ENCODE data around the gene IFT52.
A peak's percentile ranks its signal among the peaks of the same experiment; 100 is the strongest.

The IFT52 gene, protein sequence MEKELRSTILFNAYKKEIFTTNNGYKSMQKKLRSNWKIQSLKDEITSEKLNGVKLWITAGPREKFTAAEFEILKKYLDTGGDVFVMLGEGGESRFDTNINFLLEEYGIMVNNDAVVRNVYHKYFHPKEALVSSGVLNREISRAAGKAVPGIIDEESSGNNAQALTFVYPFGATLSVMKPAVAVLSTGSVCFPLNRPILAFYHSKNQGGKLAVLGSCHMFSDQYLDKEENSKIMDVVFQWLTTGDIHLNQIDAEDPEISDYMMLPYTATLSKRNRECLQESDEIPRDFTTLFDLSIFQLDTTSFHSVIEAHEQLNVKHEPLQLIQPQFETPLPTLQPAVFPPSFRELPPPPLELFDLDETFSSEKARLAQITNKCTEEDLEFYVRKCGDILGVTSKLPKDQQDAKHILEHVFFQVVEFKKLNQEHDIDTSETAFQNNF

DNA sequence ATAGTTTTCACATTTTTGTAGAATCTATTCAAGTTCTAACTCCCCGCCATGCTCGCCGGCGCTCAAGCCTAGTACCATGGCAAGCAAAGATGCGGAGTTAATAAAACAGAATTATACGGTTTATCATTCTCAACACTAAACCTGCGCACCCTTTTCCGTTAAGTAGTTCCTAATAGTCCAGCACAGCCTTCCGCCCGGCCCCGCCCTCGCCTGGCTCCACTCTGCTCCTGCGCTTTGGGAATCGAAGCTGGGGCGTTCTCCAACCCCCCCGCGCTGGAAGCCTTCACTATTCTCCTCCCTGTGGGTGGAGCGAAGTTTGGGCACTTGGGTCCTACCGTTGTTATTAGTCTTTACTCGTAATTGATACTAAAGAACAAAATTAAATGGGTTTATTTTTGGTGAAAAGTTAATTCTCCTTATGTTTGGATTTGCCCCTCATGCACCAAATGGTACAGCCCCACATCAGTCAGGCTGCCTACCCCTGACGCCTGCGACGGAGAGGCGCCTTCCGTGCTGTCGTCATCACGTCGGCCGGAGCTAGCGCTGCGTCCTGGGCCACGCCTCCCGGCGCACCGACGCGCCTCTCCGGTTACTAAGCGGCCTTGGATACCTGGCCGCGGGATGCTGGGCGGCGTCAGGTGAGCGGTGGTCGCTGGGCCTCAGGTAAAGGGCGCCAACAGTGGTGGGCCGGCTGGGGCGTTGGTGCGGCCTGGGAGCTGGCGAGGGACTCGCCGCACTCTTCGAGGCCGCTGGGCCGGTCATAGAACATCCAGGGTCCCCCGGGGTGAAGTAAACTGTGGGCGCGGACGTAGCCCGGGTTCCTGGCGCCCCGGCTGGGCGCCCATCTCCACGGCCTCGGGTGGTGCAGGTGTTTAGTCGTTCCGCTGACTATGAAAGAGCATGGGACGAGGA, at the start of gene IFT52:
Gene IFT52, plus strand, starts transcription at position 546 of the 912 bp plus-strand sequence. CDS start 3,762 bp downstream, outside the sequence.
- DNase-seq (ENCODE audit: low read depth in 2 of 2), result peak; percentile 78

DNA sequence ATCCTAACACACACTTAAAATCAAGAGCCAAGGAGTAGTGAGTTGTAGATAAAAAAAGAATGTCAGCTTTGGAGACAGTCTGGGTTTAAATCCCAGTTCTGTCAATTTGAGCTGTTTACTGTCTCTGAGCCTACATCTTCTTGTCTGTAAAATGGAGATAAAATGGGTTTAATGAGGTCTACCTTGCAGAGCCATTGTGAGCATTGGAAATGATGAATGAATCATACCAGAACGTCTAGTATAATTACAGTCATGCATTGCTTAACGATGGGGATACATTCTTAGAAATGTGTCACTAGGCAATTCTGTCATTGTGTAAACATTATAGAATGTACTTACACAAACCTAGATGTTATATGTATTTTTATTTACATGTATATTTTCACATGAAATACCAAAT, 49.5 kb upstream of the IFT52 start:
- DNase-seq (ENCODE audit: low read depth in 2 of 2), result no peak

DNA sequence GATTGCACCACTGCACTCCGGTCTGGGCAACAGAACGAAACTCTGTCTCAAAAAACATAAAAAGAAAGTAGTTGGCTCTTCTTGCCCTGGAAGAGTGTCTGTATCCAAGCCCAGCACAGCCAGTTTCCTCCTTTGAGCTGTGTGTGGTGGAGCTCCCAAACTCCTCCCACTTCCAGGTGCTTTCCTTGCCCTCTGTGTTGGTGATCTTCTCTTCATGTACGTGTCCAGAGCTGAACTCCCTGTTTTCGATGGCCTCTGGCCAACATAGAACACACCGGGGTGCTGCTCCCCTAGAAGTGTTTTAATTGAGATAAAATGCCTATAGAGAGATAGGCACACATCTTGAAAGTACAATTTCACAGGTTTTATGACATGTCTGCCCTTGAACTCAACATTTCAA, 48.6 kb upstream of the IFT52 start:
- DNase-seq (ENCODE audit: low read depth in 2 of 2), result no peak

DNA sequence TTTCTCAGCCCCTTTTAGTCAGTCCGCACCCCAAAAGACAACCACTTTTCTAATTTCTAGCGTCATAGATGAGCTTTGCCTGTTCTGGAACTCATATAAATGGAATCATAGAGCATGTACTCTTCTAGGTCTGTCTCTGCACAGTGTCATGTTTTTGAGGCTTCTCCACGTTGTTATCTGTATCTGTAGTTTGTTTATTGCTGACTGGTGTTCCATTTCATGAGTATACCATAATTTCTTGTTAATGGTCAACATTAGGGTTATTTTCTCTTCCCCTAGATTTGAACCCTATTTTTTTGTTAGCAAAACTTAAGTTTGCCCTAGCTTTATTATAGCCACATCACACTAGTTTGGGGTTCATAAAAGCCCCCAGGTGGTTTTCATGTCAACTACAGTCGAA, 48.1 kb upstream of the IFT52 start:
- no peak for DNase-seq (ENCODE audit: low read depth in 2 of 2)

DNA sequence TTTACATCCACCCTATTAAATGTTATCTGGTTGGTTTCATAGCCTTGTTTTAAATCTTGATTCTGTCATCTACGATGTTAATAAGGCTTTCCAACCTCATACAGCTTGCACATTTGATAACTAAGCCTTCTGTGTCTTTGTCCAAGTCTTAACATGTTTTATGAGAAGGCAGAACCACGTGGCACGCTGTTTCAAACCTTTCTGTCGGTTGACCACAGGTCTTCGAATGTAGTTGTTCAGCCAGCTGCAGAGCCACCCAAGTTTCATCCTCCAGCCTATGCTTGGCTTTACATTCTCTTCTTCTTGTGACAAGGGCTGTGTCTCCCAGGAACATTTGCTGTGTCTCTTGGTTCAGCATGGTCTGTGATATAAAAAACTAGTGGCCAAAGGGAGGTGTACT, 47.6 kb upstream of the IFT52 start:
- DNase-seq (ENCODE audit: low read depth in 2 of 2), result no peak

DNA sequence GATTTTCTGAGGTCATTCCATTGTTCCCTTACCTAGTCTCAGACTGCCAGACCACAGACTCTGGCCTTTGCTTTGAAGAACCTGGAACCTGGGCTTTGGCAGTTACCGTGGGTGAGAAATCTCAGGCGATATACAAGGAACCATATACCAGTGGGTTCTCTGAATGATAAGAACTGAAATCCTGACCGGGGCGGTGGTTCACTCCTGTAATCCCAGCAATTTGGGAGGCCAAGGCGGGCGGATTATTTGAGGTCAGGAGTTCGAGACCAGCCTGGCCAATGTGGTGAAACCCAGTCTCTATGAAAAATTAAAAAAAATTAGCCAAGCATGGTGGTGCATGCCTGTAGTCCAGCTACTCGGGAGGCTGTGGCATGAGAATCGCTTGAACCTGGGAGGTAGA, 46.2 kb upstream of the IFT52 start:
- DNase-seq (ENCODE audit: low read depth in 2 of 2), result no peak

DNA sequence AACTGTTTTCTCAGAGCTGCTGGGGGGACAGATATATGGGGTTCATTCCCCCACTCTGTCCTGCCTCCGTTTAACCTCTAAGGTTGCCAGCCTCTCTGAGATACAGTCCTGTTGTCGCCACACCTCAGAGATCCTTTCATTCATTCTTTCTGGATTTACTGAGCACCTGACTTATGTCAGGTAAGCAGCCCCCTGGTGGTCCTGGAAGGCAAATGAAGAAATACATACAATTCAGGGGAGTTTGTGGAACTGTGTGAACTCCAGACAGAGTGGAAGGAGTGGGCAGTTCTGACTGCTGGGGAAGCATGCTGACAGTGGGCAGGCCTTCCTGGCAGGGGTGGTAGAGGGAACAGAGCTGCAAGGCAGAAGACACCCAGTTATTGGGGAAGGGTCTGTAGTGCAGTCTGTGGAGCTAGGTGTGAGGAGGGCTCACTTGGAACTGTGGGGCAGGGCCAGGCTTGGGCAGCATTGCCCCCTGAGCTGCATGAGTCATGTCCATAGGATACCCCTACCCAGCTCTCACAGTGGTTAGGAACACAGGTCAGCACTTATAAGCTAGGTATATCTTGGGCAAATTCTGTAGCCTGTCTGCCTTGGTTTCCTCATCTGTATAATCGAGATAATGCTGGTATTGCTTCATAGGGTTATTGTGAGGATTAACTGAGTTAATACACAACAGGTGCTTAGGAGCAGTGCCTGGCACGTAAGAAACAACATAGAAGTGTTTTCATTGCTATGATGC, 44.7 kb upstream of the IFT52 start:
- no peak for DNase-seq (ENCODE audit: low read depth in 2 of 2)

DNA sequence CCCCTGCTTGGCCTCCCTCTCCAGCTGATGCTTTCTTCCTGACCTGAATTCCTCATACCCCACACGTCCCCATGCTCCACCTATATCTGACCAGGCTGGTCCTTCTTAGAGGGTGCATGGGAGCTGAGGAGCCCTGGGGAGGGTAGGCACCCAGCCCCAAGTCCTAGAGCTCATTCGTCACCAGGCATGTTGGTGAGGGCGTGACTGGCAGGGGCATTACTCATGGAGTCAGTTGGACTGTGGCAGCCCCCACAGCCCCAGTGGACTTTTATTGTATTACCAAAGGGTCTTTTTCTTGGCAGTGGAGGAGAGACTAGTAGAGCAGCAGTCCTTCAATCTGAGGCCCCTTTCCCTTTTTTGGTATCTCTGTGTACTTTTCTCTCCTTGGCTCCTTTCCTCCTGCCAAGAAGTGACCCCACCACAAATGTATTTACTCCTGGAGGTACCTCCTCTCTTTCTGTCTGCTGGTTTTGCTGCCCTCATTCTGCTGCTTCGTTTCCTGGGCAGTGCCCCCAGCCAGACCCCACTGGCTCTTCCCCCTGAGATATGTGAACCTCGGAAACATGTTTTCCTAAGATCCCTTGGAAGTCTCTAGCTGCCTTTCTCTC, 42.4 kb upstream of the IFT52 start:
- DNase-seq (ENCODE audit: low read depth in 2 of 2), result no peak

DNA sequence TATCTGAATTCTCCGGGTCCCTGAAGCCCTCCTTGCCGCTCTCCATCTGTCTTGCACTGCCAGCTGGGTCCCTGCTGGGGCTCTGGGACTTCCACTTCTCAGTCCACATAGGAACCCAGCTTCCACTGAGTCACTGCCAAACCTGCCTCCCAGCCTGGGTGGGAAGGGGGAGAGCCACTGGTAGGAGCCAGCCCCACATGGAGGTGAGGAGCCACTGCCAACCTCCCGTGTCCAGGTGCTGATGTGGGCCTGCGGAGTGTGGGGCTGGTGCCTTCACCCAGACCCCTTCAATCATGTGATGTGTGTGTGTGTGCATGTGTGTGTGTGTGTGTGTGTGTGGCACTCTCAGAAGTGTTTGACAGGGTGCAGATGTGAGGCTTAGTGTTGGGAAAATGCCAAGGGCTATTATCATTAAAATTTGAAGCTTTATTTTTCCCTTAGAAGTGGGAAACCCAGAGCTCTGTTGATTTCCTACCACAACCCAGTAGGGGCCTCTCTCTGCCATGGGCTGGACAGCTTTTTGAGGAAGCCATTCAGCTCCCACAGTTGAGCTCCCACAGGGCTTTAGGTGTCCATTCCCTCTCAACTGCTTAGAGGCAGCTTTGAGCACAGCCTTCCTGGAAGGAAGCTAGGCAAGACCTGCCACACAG, 41.2 kb upstream of the IFT52 start:
- no peak for DNase-seq (ENCODE audit: low read depth in 2 of 2)

DNA sequence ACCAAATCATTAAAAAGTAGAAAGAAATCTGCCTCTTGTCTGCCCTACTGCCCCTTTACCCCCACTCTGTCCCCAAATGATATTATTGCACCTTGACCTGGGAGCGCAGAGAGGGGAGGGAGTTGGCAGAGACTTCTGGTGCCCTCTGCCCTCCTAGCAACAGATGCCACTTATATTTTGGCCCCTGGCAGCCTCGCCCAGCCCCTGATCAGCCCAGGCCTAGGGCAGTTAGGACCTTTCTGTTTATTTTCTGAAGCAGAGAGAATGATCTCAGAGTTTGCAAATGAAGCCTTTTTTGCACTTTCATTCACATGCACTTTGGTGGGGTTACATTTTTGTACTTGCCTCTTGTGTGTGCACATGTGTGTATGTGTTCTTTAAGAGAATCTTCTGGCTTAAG, 40.3 kb upstream of the IFT52 start:
- DNase-seq (ENCODE audit: low read depth in 2 of 2), result no peak

DNA sequence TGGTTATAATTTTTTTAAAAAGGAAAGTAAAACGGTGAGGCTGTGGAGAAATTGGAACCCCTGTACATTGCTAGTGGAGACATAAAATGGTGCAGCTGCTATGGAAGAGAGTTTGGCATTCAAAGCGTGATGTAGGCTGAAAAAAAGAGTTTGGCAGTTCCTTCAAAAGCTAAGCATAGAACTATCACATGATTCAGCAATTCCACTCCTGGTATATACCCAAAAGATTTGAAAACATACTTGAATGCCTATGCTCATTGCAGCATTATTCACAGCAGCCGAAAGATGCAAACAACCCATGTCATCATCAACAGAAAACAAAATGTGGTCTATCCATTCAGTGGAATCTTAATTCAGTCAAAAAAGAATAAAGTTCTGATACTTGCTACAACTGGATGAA, 36.4 kb upstream of the IFT52 start:
- no peak for DNase-seq (ENCODE audit: low read depth in 2 of 2)

DNA sequence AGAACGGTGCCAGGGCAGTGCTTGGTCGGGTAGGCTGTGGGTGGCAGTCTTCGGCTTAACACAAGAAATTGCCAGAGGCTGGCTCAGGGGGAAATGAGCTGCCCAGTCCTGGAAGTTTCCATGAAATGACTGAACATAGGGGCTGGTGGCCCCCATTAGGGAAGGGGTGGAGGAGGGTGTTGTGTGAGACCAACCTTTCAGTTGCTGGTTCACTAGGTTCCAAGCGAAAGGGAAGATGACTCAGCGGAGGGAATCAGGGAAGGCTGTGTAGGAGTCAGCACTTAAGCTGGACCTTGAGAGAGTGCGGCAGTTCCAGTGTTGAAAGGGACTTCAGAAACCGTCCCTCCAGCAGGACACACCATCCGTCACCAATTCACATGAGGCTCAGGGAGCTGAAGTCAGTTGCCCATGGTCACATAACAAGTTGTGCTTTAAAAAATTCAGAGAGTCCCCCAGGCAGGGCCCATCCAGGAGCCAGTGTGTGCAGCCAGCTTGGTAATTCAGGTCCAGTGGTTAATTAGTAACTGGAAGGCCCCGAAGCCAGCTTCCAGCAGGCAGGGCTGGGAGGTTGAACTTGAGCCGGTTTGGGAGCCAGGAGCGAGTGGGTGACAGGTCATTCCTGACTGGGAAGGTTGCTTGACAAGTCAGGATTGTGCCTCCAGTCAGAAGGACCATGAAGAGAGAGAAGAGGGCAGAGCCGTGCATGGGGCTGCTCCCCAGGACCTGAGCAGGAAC, 32.2 kb upstream of the IFT52 start, which contains the start of gene SGK2:
Gene SGK2, plus strand, starts transcription at position 616 of the 735 bp plus-strand sequence. CDS start 7,469 bp downstream, outside the sequence.
- DNase-seq (ENCODE audit: low read depth in 2 of 2), result no peak

DNA sequence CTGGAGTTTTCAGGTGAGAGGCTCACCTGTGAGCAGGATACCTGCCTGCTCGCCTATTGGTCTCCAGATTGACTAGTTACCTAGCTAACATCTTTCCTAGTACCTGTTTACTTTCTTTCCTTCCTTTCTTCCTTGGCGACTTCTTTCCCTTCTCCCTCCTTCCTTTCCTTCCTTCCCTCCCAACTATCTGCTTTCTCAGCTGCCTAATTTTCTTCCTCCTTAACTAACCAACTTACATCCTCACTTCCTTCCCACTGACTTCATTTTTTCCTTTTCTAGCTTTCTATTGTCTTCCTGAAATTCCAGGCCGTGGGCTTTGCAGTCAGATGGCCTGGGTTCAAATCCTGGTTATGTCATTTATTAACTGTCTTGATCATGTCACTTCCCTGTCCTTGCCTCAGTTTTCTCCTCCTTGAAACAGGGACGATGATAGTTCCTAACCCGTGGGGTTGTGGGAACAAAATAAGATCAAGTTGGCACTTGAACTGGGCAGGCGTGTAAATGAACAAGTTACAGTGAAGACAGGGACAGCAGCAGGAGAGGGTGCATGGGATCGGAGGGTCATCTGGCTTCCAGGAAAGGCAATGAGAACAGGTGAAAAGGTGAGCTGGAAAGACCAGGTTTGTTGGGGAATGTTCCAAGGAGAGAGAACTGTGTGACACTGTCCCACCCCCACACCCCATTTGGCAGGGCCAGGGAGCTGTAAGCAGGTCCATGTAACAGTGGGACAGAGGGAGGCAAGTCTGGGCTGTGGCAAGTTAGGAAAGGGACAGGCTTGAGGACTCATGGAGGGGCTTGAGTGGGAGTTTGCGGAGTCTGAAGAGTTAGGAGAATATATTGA, 31.4 kb upstream of the IFT52 start:
- DNase-seq (ENCODE audit: low read depth in 2 of 2), result no peak

DNA sequence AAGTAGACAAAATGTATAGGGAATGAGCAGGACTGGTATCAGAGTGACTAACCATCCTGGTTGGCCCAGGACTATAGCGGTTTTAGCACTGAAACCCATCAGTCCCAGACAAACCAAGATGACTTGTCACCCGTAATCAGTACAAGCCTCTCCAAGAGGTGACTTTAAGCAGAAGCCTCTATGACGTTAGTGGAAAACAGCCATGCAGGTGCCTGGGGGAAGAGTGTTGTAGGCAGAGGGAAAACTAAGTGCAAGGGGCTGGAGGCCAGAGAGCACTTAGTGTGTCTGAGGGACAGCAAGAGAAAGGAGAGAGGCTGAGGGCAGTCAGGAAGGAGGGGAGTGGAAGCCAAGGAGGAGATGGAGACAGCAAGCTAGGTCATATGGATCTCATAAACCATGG, 29.8 kb upstream of the IFT52 start:
- DNase-seq (ENCODE audit: low read depth in 2 of 2), result no peak

DNA sequence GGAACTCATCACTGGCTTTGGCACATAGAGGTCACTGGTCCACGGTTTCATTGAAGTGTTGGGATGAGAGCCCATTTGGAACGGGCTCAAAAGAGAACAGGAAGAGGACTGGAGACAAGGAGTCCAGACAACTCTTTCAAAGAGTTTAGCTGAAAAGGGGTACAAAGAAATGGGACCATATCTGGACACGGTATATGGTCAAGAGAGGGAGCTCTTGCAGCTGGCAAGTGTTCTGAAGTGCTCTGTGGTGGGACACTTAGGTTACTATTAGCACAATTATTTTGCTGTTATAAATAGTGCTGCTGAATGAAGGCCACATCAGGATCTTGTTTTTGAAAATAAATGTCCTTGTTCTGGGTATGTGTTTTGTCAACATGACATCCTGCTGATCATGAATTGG, 27.3 kb upstream of the IFT52 start:
- DNase-seq (ENCODE audit: low read depth in 2 of 2), result no peak

DNA sequence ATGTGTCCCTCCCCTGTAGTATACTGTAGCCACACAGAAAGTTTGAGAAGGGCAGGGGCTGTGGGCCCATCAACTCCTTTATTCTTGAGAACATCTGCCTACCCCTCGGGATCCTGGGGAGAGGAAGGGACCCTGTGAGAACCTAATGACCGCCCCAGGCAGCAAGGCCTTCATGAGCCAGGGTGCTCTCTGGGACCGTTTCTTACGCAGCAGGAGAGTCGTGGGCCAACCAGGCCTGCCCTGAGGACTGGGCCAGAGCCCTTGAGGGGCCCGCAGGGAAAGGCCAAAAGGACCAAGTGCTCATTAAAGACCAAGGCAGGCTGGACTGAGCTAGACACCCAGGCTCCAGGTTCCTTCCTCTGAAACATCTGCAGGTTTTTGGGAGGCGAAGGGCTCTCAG, 26.7 kb upstream of the IFT52 start:
- no peak for DNase-seq (ENCODE audit: low read depth in 2 of 2)

DNA sequence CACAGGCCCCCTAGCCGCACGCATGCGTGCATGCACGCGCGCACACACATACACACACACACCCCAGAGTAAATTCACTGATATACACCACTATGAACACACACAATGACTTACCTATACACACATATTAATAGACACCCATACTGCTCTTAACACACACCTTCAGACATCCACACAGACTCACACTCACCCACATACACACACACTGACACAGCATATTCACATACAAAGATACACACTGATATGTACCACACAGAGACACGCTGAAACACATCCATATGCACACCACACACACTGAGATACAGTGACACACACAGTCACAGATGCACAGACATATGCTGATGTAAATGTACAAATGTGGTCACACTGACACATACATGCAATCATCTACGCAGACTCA, 26.3 kb upstream of the IFT52 start:
- no peak for DNase-seq (ENCODE audit: low read depth in 2 of 2)

DNA sequence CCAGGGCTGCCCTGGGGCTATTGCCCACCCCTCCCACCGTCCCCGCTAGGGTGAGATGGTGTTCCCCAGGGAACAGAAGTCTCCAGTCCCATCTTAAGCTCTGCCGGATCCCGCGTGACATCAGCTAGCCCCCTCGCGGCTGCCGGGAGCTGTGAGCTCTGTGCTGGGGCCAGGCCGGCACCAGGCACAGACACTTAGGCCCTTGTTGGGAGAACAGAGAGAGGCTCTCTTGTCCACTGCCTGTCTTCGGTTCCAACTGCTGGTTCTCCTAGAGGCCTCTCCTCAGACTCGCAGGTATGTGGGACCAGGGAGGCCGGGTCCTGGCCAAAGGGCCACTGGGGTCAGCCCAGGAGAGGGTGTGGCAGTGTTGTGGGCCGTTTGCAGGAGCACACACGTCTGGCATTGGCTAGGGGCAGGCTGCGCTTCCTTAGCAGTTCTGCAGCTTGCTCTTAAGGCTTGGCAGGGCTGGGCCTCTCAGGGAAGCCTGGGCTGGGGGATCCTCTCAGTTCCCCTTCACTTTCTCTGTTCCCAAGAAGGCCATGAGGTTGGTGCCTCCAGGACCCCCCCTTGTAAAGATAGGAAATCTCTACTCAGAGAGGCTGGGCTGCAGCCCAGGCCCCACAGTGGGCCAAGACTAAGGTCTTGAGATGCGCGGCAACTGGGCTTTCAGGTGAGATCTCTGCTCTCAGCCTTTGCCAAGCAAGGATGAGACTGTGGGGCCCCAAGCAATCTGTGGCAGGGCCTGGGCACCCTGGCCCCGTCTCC, 25.6 kb upstream of the IFT52 start:
- DNase-seq (ENCODE audit: low read depth in 2 of 2), result no peak

DNA sequence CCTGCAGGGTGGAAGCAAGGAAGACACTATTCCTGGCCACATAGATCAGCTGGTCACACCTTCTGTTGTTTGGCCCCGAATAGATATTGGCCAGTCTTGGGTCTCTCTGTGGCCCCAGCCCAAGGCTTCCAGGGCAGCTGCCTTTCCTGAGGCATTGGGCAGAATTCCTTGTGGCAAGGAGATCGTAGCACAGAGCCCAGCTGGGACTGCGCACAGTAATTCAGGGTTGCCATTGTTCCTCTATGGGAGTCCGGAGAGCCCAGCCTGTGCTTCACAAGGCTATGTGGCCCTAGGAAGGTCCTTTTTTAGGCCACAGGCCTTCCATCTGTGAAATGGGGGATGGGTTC, 25.0 kb upstream of the IFT52 start:
- no peak for DNase-seq (ENCODE audit: low read depth in 2 of 2)

All from fibroblast of skin of left quadriceps (primary cell).